Stomach (tissue), 9 donors: ENCODE measurements around the gene CBL. TPM values are rescaled to one million over a fixed set of nuclear protein-coding genes. Genes with fewer than 3 reads are reported as not detected.

ENCODE experiments used
- DNase-seq, 2 donors: peaks; one replicate each; pipeline versions ENCODE4 v3.0.0 to v3.0.0-alpha.2; 2013 to 2019
- H3K27ac ChIP-seq, 5 donors: fragments of 200-600 bp in 4 of 5; sonication (generic) in 4 of 5; one replicate each; pipeline ENCODE4 v1.5.1; 2013 to 2019; ENCODE audit warnings: mild to moderate bottlenecking in 1 of 5, moderate library complexity in 1 of 5
- H3K27me3 ChIP-seq, 3 donors: fragments of 200-600 bp; sonication (generic); one replicate each; pipeline ENCODE4 v1.5.1; 2017 to 2019; ENCODE audit warnings: mixed run types in 1 of 3
- H3K36me3 ChIP-seq, 4 donors: fragments of 200-600 bp; sonication (generic); 1 replicate in 3 of 4; 2 replicates in 1 of 4; pipeline ENCODE4 v1.5.1; 2016 to 2019
- H3K4me1 ChIP-seq, 4 donors: fragments of 200-600 bp; sonication (generic); one replicate each; pipeline ENCODE4 v1.5.1; 2016 to 2019
- H3K4me3 ChIP-seq, 4 donors: fragments of 200-600 bp; sonication (generic) in 3 of 4; one replicate each; pipeline ENCODE4 v1.5.1; 2016 to 2019; ENCODE audit warnings: mild to moderate bottlenecking in 1 of 4
- H3K9me3 ChIP-seq, 4 donors: fragments of 200-600 bp; sonication (generic); one replicate each; pipeline ENCODE4 v1.5.1; 2016 to 2019
- EP300 ChIP-seq: sonication (generic); formaldehyde crosslinking; IDR thresholded peaks from one replicate; pipeline ENCODE4 v1.6.1; 2017; ENCODE audit warnings: antibody characterized with exemption
- POLR2A ChIP-seq, 4 donors: fragments of 450-650 bp; IDR thresholded peaks; one replicate each; pipeline ENCODE4 v1.6.1; 2016; ENCODE audit warnings: antibody characterized with exemption in 4 of 4, control low read depth in 2 of 4, mild to moderate bottlenecking in 1 of 4, moderate library complexity in 1 of 4
- POLR2AphosphoS5 ChIP-seq, 3 donors: sonication (generic); formaldehyde crosslinking; IDR thresholded peaks; one replicate each; pipeline ENCODE4 v1.6.1; 2016; ENCODE audit warnings: antibody characterized with exemption in 3 of 3
- WGBS, 5 donors: extraction: QIAGEN DNeasy Blood & Tissue Kit in 3 of 5; methylation state at CpG; one replicate each; pipeline versions ENCODE4 v1.1.5 to v1.1.7; 2013 to 2018; 5-methylcytosine and 5-hydroxymethylcytosine counted together
- intact Hi-C: fragments of 100-400 bp; cut with DNase I; formaldehyde crosslinking; loops from one replicate; pipeline ENCODE4 v1.15.1; 2023; ENCODE audit warnings: low total_unique reads
- polyA plus RNA-seq, 3 donors: library from polyadenylated mRNA; stranded (reverse); fragments of 200-250 nt; gene quantifications; one replicate each; pipeline ENCODE4 v1.2.3, GENCODE V29; 2013
- total RNA-seq, 5 donors: library from RNA; depleted of rRNA; stranded (reverse); fragments of >200 nt; gene quantifications; one replicate each; pipeline versions ENCODE4 v1.1.0 to v1.2.3, GENCODE V29; 2014 to 2016
- TF ChIP-seq, protein P1 (sequence below), 7 experiments: fragments of 450-650 bp in 4 of 7; fragments of 200-600 bp in 3 of 7; sonication (generic) in 3 of 7; IDR thresholded peaks; one replicate each; pipeline ENCODE4 v1.5.1; 2016 to 2019; ENCODE audit warnings: antibody characterized with exemption in 7 of 7, control low read depth in 2 of 7, mild to moderate bottlenecking in 1 of 7
- donor health status: healthy with polysubstance abuse.
- donor health status: Bipolar disorder and iron deficiency.
- donor health status: healthy.

Gene CBL
- total and polyA plus RNA-seq, 8 donors = 1.4 to 13.8 (median 7.9) TPM

GRCh38 chr11:119193626-119194025, 12.5 kb upstream of the CBL start:
- peaks cover 0 to 25% (median 9%) of the 10 kb centered on the region in 4 donors for H3K4me1 ChIP-seq
- DNase-seq = no peak
- H3K27me3 ChIP-seq = no peaks in the 10 kb centered on the region
- no peak for TF ChIP-seq EP300
- TF ChIP-seq, protein P1, sequence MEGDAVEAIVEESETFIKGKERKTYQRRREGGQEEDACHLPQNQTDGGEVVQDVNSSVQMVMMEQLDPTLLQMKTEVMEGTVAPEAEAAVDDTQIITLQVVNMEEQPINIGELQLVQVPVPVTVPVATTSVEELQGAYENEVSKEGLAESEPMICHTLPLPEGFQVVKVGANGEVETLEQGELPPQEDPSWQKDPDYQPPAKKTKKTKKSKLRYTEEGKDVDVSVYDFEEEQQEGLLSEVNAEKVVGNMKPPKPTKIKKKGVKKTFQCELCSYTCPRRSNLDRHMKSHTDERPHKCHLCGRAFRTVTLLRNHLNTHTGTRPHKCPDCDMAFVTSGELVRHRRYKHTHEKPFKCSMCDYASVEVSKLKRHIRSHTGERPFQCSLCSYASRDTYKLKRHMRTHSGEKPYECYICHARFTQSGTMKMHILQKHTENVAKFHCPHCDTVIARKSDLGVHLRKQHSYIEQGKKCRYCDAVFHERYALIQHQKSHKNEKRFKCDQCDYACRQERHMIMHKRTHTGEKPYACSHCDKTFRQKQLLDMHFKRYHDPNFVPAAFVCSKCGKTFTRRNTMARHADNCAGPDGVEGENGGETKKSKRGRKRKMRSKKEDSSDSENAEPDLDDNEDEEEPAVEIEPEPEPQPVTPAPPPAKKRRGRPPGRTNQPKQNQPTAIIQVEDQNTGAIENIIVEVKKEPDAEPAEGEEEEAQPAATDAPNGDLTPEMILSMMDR (IDR thresholded peaks at IDR 0.05) = no peak
- TF ChIP-seq POLR2AphosphoS5 (IDR thresholded peaks at IDR 0.05) = no peak
- no peak for TF ChIP-seq POLR2A (IDR thresholded peaks at IDR 0.05)
- no peak overlapping the region for H3K4me3 ChIP-seq
- intact Hi-C loops = no loop called here
- H3K27ac ChIP-seq = no peak overlapping the region
- no peaks in the 10 kb centered on the region for H3K36me3 ChIP-seq
- 87 to 92% (median 88%) methylated on average over 10 of the region's 10 CpGs for WGBS, 5 donors
- no peaks in the 10 kb centered on the region for H3K9me3 ChIP-seq

DNA sequence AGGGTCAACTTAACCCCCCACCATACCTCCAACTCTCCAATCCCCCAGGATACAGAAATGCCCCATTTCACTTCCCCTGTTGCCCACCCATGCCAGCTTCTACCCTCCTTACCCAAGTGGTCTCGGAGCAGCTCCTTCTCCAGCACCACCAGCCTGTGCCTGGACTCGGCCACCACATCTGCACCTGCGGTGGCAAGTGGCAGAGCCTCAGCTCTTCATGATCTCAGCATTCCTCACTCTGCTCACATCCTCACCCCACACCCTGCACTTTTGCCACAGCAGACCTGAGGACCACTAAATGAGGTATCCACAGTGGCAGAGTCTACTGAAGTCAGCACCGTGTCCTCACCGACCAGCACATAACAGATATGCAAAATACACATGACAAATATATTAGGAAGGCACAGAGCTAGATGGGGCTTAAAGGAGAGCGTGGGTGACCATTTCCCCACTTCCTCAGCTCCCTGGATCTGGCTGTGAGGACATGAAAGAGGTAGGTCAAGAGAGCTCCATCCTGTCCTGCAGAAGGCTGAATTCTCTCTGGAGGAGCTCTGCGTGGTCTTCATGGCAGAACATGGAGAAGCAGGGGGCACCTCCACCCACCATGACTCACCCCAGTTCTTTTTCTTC, 11.2 kb upstream of the CBL start:
- DNase-seq = no peak
- intact Hi-C loops = no loop called here
- H3K27ac ChIP-seq = no peak overlapping the region
- no peak overlapping the region for H3K4me3 ChIP-seq
- H3K27me3 ChIP-seq = no peaks in the 10 kb centered on the region
- no peaks in the 10 kb centered on the region for H3K9me3 ChIP-seq
- H3K4me1 ChIP-seq = peaks cover 0 to 25% (median 9%) of the 10 kb centered on the region in 4 donors
- WGBS, 5 donors = 62 to 75% (median 72%) methylated on average over 7 of the region's 7 CpGs
- no peaks in the 10 kb centered on the region for H3K36me3 ChIP-seq
- TF ChIP-seq POLR2AphosphoS5 (IDR thresholded peaks at IDR 0.05) (no peak), EP300 (no peak), POLR2A (IDR thresholded peaks at IDR 0.05) (no peak)
- TF ChIP-seq, protein P1 (IDR thresholded peaks at IDR 0.05) = no peak

GRCh38 chr11:119195680-119196079, 10.5 kb upstream of the CBL start:
- intact Hi-C loops = no loop called here

DNA sequence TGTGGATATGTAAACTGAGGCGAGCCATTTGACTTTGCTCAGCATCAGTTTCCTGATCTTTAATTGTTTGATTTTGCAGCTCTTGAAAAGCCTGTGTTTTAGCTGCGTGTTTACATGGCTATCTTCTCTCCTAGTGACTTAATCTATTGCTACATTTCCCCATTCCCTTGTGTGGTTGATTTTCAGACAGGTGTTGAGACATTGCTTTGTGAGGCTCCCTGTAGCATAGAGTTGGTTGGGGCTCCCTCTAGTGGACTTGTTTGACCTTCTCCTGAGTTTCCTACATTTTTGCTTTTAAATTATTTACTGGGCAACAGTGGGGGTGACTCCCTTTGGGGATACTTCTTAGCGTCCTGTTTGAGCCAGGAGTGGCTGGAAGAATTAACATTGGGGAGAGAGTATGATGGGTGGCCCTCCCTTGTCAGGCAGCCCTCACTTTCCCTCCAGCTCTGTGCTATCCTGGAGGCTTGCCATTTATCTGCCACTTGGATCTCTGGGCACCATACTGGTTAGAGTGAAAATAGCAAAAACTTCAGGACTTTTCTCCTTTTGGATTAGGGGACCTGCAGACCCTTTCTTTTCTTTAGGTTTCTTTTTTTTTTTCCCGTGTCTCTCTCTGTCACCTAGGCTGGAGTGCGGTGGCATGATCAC, 9.2 kb upstream of the CBL start:
- 27 to 42% (median 38%) methylated on average over 5 of the region's 5 CpGs for WGBS, 5 donors
- Histone ChIP-seq H3K27ac (peak overlapping the region in 3 of 5 donors; percentile 16 to 58 (median 36)), H3K9me3 (no peaks in the 10 kb centered on the region), H3K4me3 (no peak overlapping the region), H3K4me1 (peaks cover 0 to 25% (median 9%) of the 10 kb centered on the region in 4 donors), H3K27me3 (no peaks in the 10 kb centered on the region), H3K36me3 (no peaks in the 10 kb centered on the region)
- peak; percentile 76 to 95 for DNase-seq
- TF ChIP-seq, protein P1 (IDR thresholded peaks at IDR 0.05) = peak in 5 of 7 experiments; percentile 55 to 91 (median 75)
- TF ChIP-seq POLR2A (IDR thresholded peaks at IDR 0.05) (no peak), EP300 (no peak), POLR2AphosphoS5 (IDR thresholded peaks at IDR 0.05) (peak in 2 of 3 donors; percentile 13 to 80)
- intact Hi-C loops = no loop called here

More at GRCh38 chr11:119195680-119196079, 10.5 kb upstream of the CBL start:
- Histone ChIP-seq H3K4me1 (peaks cover 0 to 25% (median 9%) of the 10 kb centered on the region in 4 donors), H3K36me3 (no peaks in the 10 kb centered on the region), H3K27me3 (no peaks in the 10 kb centered on the region), H3K4me3 (no peak overlapping the region), H3K9me3 (no peaks in the 10 kb centered on the region), H3K27ac (no peak overlapping the region)
- TF ChIP-seq, protein P1 (IDR thresholded peaks at IDR 0.05) = no peak
- TF ChIP-seq EP300 (no peak), POLR2AphosphoS5 (IDR thresholded peaks at IDR 0.05) (no peak), POLR2A (IDR thresholded peaks at IDR 0.05) (no peak)
- 19 to 34% (median 26%) methylated on average over 6 of the region's 6 CpGs for WGBS, 5 donors
- DNase-seq = peak; percentile 68 to 75
